Ascending aorta (tissue), 2 donors: ENCODE data around the gene TMEM242. TPM values are rescaled to one million over a fixed set of nuclear protein-coding genes. Genes with fewer than 3 reads are reported as not detected.

Experiments used
- DNase-seq, 2 donors: peaks; one replicate each; pipeline ENCODE4 v3.0.0-alpha.2; 2019; ENCODE audit warnings: low spot score in 2 of 2
- H3K27ac ChIP-seq, 2 donors: fragments of 200-600 bp; sonication (generic); one replicate each; pipeline ENCODE4 v1.5.1; 2016 to 2017; ENCODE audit warnings: mild to moderate bottlenecking in 1 of 2
- H3K27me3 ChIP-seq: fragments of 200-600 bp; sonication (generic); one replicate; pipeline ENCODE4 v1.5.1; 2017
- H3K36me3 ChIP-seq, 2 donors: fragments of 200-600 bp; sonication (generic); one replicate each; pipeline ENCODE4 v1.5.1; 2016
- H3K4me1 ChIP-seq, 2 donors: fragments of 200-600 bp; sonication (generic); one replicate each; pipeline ENCODE4 v1.5.1; 2016 to 2017; ENCODE audit warnings: mild to moderate bottlenecking in 1 of 2
- H3K4me3 ChIP-seq, 2 donors: fragments of 200-600 bp; sonication (generic); one replicate each; pipeline ENCODE4 v1.5.1; 2016 to 2017; ENCODE audit warnings: mild to moderate bottlenecking in 1 of 2
- H3K9me3 ChIP-seq, 2 donors: fragments of 200-600 bp; sonication (generic); one replicate each; pipeline ENCODE4 v1.5.1; 2016
- CTCF ChIP-seq, 3 experiments: fragments of 200-600 bp in 2 of 3; fragments of 450-650 bp in 1 of 3; sonication (generic) in 2 of 3; IDR thresholded peaks; one replicate each; pipeline ENCODE4 v1.5.1; 2016 to 2019; ENCODE audit warnings: antibody characterized with exemption in 3 of 3, mild to moderate bottlenecking in 1 of 3, moderate library complexity in 1 of 3
- intact Hi-C: fragments of 100-400 bp; cut with DNase I; formaldehyde crosslinking; loops from one replicate; pipeline ENCODE4 v1.15.1; 2023
- total RNA-seq: library from RNA; depleted of rRNA; stranded (reverse); fragments of >200 nt; gene quantifications from one replicate; pipeline ENCODE4 v1.1.0, GENCODE V29; 2016

The TMEM242 gene
- total RNA-seq, 1 donor from 2014 or later, result 2.3 TPM

- Histone ChIP-seq H3K4me3 (peak overlapping the region; percentile 75 to 97), H3K36me3 (peaks cover 0 to 15% of the 10 kb centered on the region in 2 donors), H3K27ac (peak overlapping the region; percentile 96 to 97), H3K27me3 (no peaks in the 10 kb centered on the region), H3K9me3 (no peaks in the 10 kb centered on the region), H3K4me1 (peaks cover 7 to 21% of the 10 kb centered on the region in 2 donors)
- intact Hi-C loops, result loop anchor here (1.0 to 10.0 kb wide), 2 partner anchors 31 to 441 kb away; no protein-coding TSS in a partner anchor
- peak; percentile 30 to 91 for DNase-seq
- TF ChIP-seq CTCF (IDR thresholded peaks at IDR 0.05), result peak in 1 of 3 experiments; percentile 5
These were observed 614 bp upstream of the TMEM242 start for GRCh38 chr6:157323966-157324300.

- peaks cover 7 to 21% of the 10 kb centered on the region in 2 donors for H3K4me1 ChIP-seq
- H3K4me3 ChIP-seq, result peak overlapping the region; percentile 75 to 97
- peaks cover 10 to 19% of the 10 kb centered on the region in 2 donors for H3K36me3 ChIP-seq
- intact Hi-C loops, result loop anchor here (1.0 to 10.0 kb wide), 2 partner anchors 32 to 442 kb away; no protein-coding TSS in a partner anchor
- DNase-seq, result peak in 1 of 2 donors; percentile 90
- H3K9me3 ChIP-seq, result no peaks in the 10 kb centered on the region
- peak overlapping the region; percentile 96 to 97 for H3K27ac ChIP-seq
- no peak for TF ChIP-seq CTCF (IDR thresholded peaks at IDR 0.05)
- H3K27me3 ChIP-seq, result no peaks in the 10 kb centered on the region
These were observed 496 bp downstream of the TMEM242 start for GRCh38 chr6:157322792-157323254.

- intact Hi-C loops, result loop anchor here (1.0 to 2.0 kb wide), 2 partner anchors 64 to 280 kb away; partner anchors contain the start of gene ZDHHC14
- TF ChIP-seq CTCF (IDR thresholded peaks at IDR 0.05), result no peak
- peaks cover 35 to 38% of the 10 kb centered on the region in 2 donors for H3K36me3 ChIP-seq
These were observed 6.2 kb downstream of the TMEM242 start for GRCh38 chr6:157316871-157317814.

GRCh38 chr6:157314705-157315321, 8.5 kb downstream of the TMEM242 start:
- no peaks in the 10 kb centered on the region for H3K27me3 ChIP-seq
- no peak for DNase-seq
- H3K9me3 ChIP-seq, result no peaks in the 10 kb centered on the region
- peak; percentile 63 to 84 (median 83) for TF ChIP-seq CTCF (IDR thresholded peaks at IDR 0.05)
- peaks cover 0 to 4% of the 10 kb centered on the region in 2 donors for H3K4me1 ChIP-seq
- intact Hi-C loops, result loop anchor here (1.0 kb wide), 1 partner anchor 352 kb away; no protein-coding TSS in a partner anchor
- H3K27ac ChIP-seq, result no peak overlapping the region
- peaks cover 24 to 38% of the 10 kb centered on the region in 2 donors for H3K36me3 ChIP-seq
- H3K4me3 ChIP-seq, result no peak overlapping the region

More at GRCh38 chr6:157316871-157317814, 6.2 kb downstream of the TMEM242 start:
- Histone ChIP-seq H3K4me3 (no peak overlapping the region), H3K27me3 (no peaks in the 10 kb centered on the region), H3K9me3 (no peaks in the 10 kb centered on the region), H3K4me1 (peaks cover 3 to 8% of the 10 kb centered on the region in 2 donors), H3K27ac (peak overlapping the region; percentile 41 to 73)
- DNase-seq, result peak; percentile 47 to 92
